NT2/D1 (cell line): ENCODE results near the gene MRPS12.

Experiments
- YY1 ChIP-seq: IDR thresholded peaks from 2 replicates; pipeline ENCODE4 v1.6.1; 2011; ENCODE audit not compliant: insufficient read length, insufficient read depth
- ZNF274 ChIP-seq: IDR thresholded peaks from 2 replicates; pipeline ENCODE4 v1.6.1; 2011; ENCODE audit warnings: mild to moderate bottlenecking, low read depth, low read length

GRCh38 chr19:38889803-38890202 lies 40.9 kb upstream of the MRPS12 start:
- no peak for TF ChIP-seq YY1
- TF ChIP-seq ZNF274, result no peak
